ENCODE data around the gene OR2C3.
"Not testable (repeated sequence)": the region's sequence is repeated elsewhere in the genome, so short reads cannot be mapped to it uniquely, and the experiment has no call there.

OR2C3 gene

DNA sequence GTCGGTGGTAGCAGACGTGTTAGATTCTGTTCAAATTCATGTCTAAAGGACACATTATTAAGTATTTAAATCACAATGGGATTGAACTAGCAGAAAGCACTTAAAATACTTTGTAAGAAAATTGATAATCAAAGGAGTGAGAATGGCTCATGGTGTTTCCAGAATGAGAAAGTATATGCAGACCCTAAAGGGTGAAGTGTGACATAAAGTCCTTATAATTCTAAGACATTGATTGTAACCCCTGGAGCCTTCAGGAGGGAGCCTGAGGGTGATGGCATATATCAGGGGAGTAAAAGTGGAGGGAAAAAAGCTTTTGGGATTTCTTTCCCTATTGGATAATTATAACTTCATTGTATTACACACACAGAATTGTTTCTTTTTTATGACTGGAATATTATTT, at the start of gene OR2C3:
OR2C3 (minus strand) TSS at position 101 of the 400 bp plus-strand sequence. CDS start 3,929 bp downstream, outside the sequence.
- DNase-seq = no peak

DNA sequence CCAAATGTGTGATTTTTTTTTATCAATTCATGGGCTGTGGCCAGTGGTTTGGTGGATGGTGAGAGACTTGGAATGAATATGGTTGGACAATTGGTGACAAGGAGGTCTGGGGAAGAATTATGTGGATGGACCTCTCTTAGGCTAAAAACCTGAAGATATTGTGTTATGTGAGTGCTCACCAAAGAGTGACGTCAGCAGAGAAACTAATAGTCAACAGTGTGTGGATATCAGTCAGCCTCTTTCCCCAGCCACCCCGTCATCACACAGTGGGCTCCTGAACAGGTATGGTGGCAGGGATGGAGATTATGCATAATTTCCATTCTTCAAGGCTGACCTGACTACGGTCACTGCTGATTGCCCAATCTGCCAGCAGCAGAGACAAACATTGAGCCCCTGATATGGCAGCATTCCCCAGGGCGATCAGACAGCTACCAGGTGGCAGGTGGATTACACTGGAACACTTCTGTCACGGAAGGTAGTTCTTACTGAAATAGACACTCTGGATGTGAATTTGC, 42.8 kb upstream of the OR2C3 start:
- DNase-seq = no peak

DNA sequence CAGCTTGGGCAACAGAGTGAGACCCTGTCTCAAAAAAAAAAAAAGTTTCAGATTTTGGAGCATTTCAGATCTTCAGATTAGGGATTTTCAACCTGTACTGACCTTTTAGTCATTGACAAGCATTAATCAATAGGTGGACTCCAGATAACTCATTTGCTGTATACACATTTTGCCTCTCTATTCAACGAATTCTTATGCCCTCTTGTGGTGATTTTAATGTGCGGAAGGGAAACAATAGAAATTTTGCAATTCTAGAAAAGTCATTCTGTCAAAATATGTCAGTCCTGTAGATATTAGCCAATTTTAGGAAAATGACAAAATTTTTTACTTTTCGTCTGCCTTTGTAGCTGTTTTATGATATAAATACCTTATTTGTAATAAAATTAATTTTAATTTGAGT, 40.3 kb upstream of the OR2C3 start:
- no peak for DNase-seq

DNA sequence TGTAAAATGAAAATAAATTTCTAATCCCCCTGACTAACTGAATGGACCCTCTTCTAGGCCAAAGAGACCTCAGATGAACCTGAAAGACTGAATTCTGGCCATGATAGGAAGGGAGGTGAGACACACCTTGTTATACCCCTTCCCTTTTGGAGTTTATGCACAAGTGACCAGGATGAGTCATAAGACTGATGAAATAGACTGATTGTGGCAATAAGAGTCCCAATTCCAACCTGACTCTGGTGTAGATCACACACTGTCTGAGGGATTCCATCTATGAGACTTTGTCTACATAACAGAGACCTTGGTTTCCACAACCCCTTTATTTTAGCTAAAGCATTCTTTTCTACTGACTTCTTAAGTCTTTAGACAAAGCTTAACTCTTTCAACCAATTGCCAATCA, 38.4 kb upstream of the OR2C3 start:
- no peak for DNase-seq

DNA sequence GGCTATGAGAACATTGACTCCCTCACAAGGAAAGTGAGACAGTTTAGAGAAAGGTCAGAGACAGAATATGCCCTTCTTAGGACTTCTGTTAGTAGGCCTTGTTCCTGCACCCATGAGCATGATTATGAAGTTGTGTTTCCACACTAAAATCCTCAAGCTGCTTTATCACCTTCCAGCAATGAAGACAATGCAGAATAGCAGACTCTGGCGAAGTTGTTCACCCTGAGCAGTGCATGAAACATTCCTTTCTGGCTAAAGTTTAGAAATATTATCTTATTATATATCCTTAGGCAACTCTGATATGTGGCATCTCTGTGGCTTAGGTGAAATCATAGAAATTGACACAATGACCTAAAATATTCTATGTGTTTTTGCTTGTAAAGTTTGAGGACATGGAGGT, 38.0 kb upstream of the OR2C3 start:
- no peak for DNase-seq

DNA sequence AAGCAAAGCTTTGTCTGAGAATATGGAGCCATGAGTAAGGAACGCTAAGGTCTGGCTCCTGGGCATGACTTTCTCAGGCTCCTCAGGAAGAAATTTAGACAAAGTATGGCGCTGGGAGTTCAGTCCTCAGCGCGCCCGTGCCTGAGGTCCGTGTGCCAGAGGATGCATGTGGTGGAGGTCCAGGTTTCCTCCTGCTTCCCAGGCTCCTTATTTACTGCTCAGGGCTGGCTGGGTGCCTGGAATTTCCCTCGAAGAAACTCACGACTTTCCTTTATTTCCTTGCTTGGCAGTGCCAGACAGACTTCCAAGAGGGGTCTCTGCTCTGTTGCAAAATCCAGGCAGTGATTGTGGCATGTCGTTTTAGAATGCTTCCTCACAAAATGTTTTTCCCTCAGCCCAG, 26.0 kb upstream of the OR2C3 start:
- no peak for DNase-seq

DNA sequence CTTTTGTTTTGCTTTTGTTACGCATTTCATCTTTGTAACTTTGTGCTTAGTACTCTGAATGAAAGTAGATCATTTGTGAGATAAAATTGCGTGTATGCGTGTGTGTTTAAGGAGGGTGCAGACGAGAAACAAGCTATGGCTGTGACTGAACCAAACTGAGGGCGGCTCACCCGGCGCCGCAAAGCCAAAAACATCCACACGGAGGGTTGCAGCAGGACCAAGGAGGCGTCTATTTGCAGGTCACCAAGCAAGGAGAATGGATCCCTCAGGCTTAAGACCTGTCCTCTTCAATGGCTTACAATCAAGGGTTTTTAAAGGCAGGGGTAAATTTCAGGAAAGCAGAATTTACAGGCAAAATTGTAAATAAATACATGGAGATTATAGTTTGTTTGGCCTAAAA, 25.5 kb upstream of the OR2C3 start:
- no peak for DNase-seq

DNA sequence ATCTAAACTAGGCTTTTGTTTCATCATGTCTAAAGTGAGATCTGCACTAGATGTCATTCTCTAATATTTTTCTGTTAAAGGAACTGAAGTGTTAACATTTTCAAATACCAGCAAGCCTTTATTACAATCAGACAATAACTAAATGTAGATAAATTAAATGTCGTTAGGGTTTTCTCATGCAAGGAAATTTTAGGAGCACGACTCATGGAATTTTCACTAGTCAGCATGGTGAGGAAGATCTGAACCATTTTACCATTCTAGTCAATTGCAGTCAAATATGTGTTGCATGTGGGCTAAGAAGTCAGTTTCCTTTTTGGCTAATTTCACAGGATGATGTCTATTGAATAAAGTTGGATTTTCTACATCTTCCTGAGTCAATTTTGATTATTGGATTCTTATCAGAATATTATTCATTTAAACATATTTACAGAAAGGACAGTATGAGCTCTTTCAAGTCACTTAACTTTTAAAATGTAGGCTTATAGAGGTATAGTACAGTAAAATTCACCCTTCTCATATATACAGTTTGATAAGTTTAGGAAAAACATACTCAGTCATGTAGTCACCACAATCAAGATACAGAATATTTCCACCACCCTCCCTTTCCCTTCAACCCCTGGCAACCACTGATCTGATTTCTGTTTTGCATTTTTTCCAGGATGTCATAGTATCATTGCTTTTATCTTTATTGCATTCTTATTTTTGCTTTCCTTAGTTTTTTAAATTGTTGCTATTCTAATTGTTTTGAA, 21.9 kb upstream of the OR2C3 start:
- no peak for DNase-seq

DNA sequence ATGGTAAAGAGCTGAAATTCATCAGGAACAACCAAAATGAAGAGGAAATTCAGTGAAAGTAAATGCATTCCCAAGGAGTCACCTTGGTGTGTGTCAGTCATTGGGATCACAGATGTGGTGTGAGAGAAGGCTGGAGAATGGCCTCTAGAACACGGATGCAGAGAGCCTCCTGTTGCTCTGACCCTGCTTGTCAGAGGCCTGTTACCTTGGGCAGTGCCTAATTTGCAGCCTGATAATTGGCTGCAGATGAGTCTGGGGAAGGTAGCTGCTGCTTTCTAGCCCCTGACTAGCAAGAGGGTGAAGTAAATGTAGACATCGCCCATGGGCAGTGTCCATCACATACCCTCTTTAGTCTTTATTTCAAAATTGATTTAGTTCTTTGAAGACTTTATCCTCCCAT, 16.0 kb upstream of the OR2C3 start:
- no peak for DNase-seq

DNA sequence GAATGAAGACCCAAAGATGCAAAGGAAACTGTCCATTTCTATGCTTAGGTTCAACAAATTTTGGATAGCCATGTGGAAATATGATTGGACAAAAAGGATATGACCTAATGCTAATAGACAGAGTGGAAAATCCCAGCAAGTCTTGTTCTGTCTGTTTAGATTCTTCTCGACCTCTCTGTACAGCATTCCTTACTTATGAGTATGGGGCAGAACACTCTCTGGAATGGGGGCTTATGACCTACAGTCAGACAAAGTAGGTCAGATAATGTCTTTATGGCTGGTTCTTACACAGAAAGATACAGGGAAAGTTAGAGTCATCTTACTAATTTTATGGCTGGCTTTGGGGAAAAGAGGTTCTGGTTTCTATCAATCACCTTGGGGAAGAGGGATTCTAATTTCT, 15.5 kb upstream of the OR2C3 start:
- DNase-seq = no peak

DNA sequence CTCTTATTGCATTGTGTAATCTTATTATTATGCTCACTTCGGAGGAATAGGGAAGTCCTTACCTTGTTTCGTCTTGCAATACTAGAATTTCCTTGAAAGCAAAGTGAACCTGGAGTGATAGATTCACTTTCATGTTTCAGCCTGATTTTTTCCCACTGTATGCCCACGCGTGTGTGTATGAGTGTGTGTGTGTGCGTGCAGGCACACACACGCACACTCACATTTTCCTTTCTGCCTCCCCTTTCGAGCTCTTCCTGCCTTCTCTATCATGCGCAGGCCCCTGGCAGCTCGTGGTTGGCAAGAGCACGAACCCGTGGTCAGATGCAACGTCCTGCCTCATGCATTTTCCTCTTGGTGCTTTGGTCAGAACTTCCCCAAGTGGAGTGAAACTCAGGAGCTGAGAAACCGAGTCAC, 12.5 kb upstream of the OR2C3 start, which contains the start of gene GCSAML:
GCSAML (plus strand) TSS at position 366 of the 414 bp plus-strand sequence. CDS start 58 bp downstream, outside the sequence.
- DNase-seq = no peak

DNA sequence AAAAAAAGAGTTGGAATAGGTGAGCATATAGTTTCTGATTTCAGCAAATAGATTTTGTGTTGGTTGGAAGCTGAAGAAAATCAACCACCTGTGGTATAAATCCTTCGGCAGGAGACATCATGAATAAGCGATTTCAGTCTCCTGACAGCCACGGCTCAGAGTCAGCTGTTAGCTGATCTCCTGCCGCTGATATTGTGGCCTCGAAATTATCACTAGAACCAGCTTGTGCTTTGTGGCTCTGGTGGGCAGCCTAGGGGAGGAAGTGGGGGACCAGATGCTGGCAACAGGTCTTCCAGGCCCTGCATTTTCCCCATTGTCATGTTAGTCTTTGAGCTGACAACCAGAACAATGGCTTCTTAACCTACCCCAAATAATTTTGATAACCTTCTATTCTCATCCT, 11.9 kb upstream of the OR2C3 start:
- no peak for DNase-seq

DNA sequence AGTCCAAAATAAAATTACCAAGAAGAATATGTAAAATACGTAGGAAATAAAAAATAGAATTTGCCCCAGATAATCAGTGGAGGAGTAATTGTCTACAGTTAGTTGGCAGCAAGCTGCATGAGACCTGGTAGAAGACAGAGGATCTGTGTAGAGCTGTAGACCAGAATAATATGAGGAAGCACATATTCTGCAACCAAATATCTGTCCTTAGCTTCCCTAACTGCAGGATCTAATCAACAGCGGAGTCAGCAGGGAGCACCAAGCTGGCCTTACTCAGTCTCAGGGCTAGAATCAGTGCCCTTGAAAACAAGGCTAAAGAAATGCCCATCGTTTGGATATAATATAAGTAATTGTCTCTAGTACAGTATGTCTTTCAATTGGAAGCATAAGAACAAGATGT, 6.6 kb upstream of the OR2C3 start:
- DNase-seq = no peak

DNA sequence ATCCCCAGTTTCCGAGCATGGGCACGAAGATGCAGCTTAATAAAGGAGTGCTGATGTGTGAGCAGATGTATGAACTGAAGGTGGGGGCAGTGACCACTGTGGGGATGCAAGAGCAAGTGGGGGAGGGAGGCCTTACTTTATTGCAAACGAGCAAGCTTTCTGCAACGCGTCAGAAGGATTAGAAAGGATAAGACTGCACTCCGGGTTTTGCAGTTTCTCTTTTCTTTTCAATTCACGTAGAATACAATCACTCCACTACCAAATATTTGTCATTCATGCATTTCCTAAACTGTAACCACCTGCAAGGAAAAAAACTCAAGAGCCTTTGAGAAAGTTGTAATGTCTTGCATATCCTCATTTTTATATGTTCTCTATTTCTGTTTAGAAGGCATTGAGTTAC, 4.3 kb upstream of the OR2C3 start:
- DNase-seq = no peak

DNA sequence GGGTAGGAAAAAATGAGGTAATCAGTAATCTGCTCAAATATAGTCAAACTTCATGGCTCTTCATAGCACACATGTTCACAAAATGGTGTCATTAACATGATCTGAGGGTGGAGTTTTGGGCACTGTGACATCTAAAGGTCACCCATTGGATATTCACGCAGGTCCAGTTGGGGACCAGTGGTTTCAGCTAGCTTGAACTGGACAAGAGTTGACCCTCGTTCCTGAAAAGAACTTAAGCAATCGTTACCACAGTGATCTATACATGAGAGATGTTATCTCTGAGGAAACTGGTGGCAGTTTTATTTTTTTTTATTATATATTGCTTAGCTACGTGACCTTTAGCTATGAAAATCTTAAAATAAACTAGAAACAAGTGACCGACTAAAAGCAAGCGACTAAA, 3.0 kb upstream of the OR2C3 start:
- no peak for DNase-seq

DNA sequence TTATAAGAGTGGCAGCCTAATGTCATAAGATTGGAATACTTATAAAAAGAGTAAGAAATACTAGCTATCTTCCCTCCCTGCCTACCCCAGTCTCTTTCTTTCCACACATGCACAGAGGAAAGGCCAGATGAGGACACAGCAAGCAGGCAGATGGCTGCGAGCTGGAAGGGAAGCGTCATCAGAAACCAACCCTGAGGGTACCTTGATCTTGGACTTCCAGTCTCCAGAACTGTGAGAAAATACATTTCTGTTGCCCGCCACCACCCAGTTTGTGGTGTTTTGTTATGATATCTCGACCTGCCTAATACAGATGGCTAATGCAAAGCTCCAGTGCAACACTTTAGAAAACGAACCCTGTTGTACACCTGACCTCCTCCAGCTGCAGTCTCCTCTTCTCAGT, 2.3 kb upstream of the OR2C3 start:
- DNase-seq = no peak

DNA sequence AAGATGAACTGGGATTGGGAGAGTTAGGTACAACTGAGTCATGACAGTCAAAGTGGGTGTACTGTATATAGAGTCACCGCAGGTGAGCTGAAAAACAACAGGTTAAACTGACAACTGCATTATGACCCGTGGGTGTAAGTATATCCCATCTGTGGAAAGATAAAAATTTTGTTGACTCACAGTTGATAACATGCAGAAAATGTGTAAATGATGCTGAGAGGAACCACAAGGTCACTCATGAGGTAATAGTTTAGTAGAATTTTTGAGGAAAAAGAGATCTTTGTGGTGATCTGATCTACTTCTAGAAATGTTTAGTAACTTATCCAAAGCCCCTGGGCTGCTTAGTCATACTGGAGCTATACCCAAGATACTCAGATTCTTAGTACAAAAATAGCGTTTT, 838 bp downstream of the OR2C3 start:
- DNase-seq = no peak

DNA sequence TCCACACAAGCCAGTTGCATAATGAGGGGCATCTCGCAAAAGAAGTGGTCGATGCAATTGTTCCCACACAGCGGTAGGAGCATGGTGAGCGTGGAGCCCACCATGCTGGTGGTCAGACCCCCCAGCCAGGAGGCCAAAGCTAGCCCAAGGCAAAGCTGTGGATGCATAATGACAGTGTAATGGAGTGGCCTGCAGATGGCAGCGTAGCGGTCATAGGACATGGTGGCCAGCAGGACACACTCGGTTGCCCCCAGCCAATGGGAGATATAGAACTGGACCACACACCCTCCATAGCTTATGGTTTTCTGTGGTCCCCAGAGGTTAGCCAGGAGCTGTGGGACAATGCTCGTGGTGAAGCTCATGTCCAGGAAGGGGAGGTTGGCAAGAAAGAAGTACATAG, 4.3 kb downstream of the OR2C3 start:
- no peak for DNase-seq

DNA sequence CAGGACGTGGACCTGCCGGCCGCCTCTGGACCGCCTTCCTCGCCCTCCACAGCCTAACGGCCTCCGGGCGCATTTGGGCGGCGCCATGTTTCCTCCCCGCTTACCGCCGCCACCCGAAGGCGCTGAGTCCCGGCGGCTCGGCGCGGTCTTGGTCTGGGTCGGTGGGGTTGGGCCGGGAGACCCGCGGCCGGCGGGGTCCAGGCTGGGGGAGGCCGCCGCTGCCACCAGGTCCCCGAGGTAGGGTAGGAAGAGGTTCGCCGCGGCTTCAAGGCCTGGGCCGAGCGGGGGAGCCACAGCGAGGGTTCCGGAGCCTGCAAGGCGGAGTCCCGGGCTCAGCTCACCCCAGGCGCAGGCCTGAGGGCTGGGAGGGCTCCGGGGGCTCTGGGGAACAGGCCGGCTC, 5.5 kb downstream of the OR2C3 start:
- no peak for DNase-seq

DNA sequence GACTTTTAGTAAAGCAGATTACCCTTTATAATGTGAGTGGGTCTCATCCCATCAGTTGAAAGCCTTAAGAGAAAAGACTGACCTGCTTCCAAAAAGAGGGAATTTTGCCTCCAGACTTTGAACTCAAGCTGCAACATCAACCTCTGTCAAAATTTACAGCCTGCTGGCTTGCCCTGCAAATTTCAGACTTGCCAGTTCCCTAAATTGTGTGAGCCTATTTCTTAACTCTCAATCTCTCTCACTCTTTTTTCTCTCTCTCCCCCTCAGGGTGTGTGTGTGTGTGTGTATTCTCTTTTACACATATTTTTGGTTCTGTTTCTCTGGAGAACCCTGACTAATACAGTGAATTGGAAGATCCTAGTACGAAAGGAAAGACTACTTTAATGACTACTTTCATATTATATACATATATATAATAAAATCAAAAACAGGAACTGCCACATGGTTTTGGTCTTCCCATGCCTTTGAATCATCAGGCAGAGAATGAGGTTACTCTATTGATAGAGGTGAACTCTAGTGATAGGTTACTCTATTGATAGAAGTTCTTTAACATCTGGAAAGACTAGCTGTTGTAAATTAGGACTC, 6.4 kb downstream of the OR2C3 start:
- no peak for DNase-seq

DNA sequence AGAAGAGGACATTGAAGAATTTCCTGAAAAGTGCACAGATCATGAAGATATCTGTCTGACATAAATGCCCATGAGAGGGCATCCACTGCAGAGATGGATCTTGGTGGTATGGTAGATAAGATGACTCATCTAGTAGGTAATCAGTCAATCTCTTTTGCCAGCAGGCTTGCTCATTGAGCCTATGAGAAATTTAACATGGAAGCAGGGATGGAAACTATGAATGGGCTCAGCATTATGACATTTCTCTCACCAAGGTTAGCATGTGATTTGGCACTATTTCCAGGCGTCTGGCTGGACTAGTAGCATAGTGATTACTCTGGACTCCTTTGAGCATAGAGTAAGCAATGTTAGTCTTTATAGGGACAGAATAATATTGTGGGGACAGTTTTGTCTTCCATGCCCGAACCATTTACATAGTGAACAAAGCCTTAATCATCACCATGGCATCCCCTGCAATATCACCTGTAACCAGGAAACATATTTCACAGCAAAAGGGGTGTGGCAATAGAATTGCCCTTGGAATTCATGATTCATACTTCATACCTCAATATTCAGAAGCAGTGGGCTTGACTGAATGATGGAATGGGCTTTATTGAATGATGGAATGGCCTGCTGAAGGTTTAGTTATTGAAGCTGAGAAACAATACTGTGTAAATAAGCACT, 7.3 kb downstream of the OR2C3 start:
- no peak for DNase-seq

DNA sequence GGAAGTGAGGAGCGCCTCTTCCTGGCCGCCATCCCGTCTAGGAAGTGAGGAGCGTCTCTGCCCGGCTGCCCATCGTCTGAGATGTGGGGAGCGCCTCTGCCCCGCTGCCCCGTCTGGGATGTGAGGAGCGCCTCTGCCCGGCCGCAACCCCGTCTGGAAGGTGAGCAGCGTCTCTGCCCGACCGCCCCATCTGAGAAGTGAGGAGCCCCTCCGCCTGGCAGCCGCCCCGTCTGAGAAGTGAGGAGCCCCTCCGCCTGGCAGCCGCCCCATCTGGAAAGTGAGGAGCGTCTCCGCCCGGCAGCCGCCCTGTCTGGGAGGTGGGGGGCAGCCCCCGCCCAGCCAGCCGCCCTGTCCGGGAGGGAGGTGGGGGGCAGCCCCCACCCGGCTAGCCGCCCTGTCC, 14.4 kb downstream of the OR2C3 start:
- DNase-seq = not testable (repeated sequence)

DNA sequence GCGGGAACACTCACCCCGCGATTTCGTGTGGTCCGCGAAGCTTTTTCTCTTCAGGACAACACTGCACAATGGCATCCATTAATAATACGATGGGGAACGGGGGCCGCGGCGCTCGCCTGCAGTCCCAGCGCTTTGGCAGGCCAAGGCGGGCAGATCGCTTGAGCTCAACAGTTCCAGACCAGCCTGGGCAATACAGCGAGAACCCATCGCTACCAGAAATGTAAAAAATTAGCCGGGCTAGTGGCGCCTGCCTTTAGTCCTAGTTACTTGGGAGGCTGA, 17.7 kb downstream of the OR2C3 start:
- DNase-seq = no peak

All from NCI-H1694 (cell line).